ENCODE measurements around the gene PTPRM. TPM values are rescaled to one million over a fixed set of nuclear protein-coding genes. Genes with fewer than 3 reads are reported as not detected.

Gene PTPRM
- total and polyA plus RNA-seq, 7 donors: 3.9 to 151 (median 62.8) TPM

DNA sequence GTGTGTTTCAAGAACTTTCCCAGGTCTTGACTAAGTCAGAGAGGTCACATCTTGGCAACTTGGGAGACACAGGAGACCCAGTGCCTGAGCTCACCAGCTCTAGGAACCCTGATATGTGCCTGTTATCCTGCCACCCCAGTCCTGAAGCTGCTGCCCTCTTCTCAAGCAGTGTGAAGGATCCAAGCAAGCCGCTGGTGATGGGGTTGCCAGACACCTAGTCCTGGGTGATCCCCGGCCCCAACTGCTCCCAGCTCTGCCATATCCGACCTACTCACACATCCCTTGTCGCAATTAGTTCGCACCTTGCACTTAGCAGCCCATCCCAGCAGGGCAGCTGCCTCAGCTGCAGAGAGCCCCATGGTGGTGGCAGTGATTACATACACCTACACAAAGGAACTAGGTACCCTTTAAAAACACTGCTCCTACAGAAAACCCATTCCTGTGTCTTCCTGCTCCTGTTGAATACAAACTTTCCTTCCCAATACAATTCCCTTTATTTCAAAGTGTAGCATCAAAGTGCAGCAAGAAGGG is 794.9 kb downstream of the PTPRM start:
- 82 to 90% methylated on average over 5 of the region's 5 CpGs for WGBS, 2 donors
- Histone ChIP-seq H3K27me3 (no peaks in the 10 kb centered on the region), H3K27ac (no peak overlapping the region), H3K9me3 (no peaks in the 10 kb centered on the region), H3K4me3 (no peak overlapping the region), H3K36me3 (no peaks in the 10 kb centered on the region), H3K4me1 (peaks cover 0 to 22% (median 0%) of the 10 kb centered on the region in 4 donors)
- DNase-seq: no peak
- no peak for TF ChIP-seq EP300 (IDR thresholded peaks at IDR 0.05)
- TF ChIP-seq POLR2A (IDR thresholded peaks at IDR 0.05): no peak
- TF ChIP-seq POLR2AphosphoS5 (IDR thresholded peaks at IDR 0.05): no peak
- TF ChIP-seq, protein P1, sequence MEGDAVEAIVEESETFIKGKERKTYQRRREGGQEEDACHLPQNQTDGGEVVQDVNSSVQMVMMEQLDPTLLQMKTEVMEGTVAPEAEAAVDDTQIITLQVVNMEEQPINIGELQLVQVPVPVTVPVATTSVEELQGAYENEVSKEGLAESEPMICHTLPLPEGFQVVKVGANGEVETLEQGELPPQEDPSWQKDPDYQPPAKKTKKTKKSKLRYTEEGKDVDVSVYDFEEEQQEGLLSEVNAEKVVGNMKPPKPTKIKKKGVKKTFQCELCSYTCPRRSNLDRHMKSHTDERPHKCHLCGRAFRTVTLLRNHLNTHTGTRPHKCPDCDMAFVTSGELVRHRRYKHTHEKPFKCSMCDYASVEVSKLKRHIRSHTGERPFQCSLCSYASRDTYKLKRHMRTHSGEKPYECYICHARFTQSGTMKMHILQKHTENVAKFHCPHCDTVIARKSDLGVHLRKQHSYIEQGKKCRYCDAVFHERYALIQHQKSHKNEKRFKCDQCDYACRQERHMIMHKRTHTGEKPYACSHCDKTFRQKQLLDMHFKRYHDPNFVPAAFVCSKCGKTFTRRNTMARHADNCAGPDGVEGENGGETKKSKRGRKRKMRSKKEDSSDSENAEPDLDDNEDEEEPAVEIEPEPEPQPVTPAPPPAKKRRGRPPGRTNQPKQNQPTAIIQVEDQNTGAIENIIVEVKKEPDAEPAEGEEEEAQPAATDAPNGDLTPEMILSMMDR (IDR thresholded peaks at IDR 0.05): no peak
- intact Hi-C loops (cut with DNase I): no loop called here

DNA sequence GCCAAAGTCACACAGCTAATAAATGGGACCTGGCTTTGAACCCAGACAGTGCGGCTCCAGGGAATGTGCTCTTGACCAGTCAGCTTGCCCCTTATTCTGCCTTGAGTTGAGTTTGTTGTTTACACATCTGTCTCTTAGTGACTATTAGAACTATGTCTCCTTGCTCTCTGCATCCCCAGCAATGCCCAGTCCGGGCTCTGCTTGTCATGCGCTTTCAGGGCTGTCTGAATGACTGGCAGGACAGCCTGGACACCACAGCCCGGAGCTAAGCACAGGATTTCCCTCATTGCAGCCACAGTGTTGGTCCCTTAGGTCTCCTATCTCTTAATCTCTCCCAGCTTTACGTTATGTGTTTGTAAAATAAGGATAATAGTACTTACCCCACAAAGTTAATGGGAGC is 795.7 kb downstream of the PTPRM start:
- Histone ChIP-seq H3K4me1 (peaks cover 0 to 22% (median 6%) of the 10 kb centered on the region in 4 donors), H3K27ac (no peak overlapping the region), H3K27me3 (no peaks in the 10 kb centered on the region), H3K4me3 (no peak overlapping the region), H3K36me3 (no peaks in the 10 kb centered on the region), H3K9me3 (no peaks in the 10 kb centered on the region)
- intact Hi-C loops (cut with DNase I): no loop called here
- TF ChIP-seq, protein P1 (IDR thresholded peaks at IDR 0.05): no peak
- no peak for TF ChIP-seq POLR2AphosphoS5 (IDR thresholded peaks at IDR 0.05)
- no peak for TF ChIP-seq POLR2A (IDR thresholded peaks at IDR 0.05)
- no peak for TF ChIP-seq EP300 (IDR thresholded peaks at IDR 0.05)
- no peak for DNase-seq
- WGBS, 2 donors: 87% methylated on average over 5 of the region's 5 CpGs

DNA sequence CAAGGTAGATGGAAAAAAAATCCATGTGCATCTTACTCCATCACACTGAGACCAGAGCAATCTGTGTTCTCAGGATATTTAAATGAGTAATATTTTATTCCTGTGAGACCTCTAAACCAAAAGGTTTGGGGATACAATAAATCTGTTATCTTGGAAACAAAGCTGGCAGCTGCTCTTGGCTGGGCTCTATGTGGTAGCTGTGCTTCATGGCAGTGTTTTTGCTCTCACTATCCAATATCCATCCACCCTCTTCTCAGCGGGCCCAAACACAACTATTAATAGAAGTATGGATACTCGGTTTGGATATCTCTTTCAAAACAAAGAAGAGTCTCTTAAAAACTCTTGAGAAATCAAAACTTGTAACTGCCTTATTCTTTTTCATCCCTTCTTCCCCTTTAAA is 797.3 kb downstream of the PTPRM start:
- TF ChIP-seq, protein P1 (IDR thresholded peaks at IDR 0.05): no peak
- no peak for TF ChIP-seq POLR2A (IDR thresholded peaks at IDR 0.05)
- TF ChIP-seq POLR2AphosphoS5 (IDR thresholded peaks at IDR 0.05): no peak
- no peak for TF ChIP-seq EP300 (IDR thresholded peaks at IDR 0.05)
- no peak for DNase-seq
- 78 to 81% methylated on average over 2 of the region's 2 CpGs for WGBS, 2 donors
- peaks cover 0 to 22% (median 6%) of the 10 kb centered on the region in 4 donors for H3K4me1 ChIP-seq
- intact Hi-C loops (cut with DNase I): no loop called here
- H3K4me3 ChIP-seq: no peak overlapping the region
- no peaks in the 10 kb centered on the region for H3K36me3 ChIP-seq
- peak overlapping the region in 1 of 4 donors; percentile 3 for H3K27ac ChIP-seq
- no peaks in the 10 kb centered on the region for H3K9me3 ChIP-seq
- no peaks in the 10 kb centered on the region for H3K27me3 ChIP-seq

DNA sequence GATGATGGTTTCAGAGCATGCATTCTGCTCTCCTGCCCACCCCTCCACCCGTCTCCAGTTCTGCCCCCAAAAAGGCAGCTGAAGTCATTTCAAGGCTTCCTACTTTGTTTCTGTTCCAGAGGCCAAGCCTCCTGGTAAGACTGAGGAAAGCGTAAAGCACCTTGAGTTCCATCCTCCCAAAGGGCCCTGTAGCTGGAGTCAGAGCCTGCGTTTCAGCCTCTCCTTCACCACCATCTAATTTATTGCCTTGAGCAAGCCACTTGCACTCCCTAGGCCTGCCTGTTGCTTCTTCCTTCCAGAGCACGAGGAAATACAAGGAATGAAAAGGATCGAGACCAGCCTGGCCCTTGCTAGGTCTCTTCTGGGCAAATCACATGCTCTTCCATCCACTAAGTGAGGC is 797.9 kb downstream of the PTPRM start:
- 86 to 89% methylated on average over 5 of the region's 5 CpGs for WGBS, 2 donors
- DNase-seq: no peak
- no peak overlapping the region for H3K4me3 ChIP-seq
- H3K4me1 ChIP-seq: peaks cover 0 to 22% (median 6%) of the 10 kb centered on the region in 4 donors
- H3K27me3 ChIP-seq: no peaks in the 10 kb centered on the region
- H3K27ac ChIP-seq: no peak overlapping the region
- TF ChIP-seq POLR2A (IDR thresholded peaks at IDR 0.05) (no peak), POLR2AphosphoS5 (IDR thresholded peaks at IDR 0.05) (no peak), EP300 (IDR thresholded peaks at IDR 0.05) (no peak)
- TF ChIP-seq, protein P1 (IDR thresholded peaks at IDR 0.05): no peak
- H3K36me3 ChIP-seq: no peaks in the 10 kb centered on the region
- intact Hi-C loops (cut with DNase I): no loop called here
- no peaks in the 10 kb centered on the region for H3K9me3 ChIP-seq

DNA sequence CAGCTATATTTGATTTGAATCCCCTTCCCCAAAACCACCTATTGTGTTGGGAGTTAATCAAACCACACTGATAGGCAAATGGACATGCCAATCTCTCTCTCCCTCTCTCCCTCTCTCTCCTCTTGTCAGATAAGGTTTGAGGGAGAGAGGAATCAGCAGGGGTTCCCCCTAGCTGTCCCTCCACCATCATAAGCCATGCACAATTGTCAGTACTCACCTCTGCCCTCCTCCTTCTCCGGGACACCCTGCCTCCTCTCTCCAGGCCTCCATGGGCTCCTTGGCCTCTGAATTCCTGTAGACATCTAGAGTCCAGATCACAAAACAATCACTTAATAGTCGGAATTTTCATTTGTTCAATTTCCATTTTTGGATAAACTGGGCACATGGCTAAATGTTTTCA is 798.4 kb downstream of the PTPRM start:
- 91 to 92% methylated on average over 2 of the region's 2 CpGs for WGBS, 2 donors
- no peak for DNase-seq
- no peak for TF ChIP-seq POLR2A (IDR thresholded peaks at IDR 0.05)
- TF ChIP-seq, protein P1 (IDR thresholded peaks at IDR 0.05): no peak
- no peak for TF ChIP-seq POLR2AphosphoS5 (IDR thresholded peaks at IDR 0.05)
- no peak for TF ChIP-seq EP300 (IDR thresholded peaks at IDR 0.05)
- no peaks in the 10 kb centered on the region for H3K9me3 ChIP-seq
- no peaks in the 10 kb centered on the region for H3K36me3 ChIP-seq
- H3K4me1 ChIP-seq: peaks cover 0 to 22% (median 6%) of the 10 kb centered on the region in 4 donors
- no peak overlapping the region for H3K4me3 ChIP-seq
- intact Hi-C loops (cut with DNase I): no loop called here
- no peak overlapping the region for H3K27ac ChIP-seq
- H3K27me3 ChIP-seq: no peaks in the 10 kb centered on the region

Measured in sigmoid colon (tissue), 7 donors.